Choroid plexus epithelial cell (primary cell): ENCODE data around the gene KDELR3.

ENCODE experiments used
- DNase-seq: peaks from one replicate; pipeline ENCODE4 v3.0.0-alpha.2; 2010; ENCODE audit warnings: low read depth
- H3K4me3 ChIP-seq: 2 replicates; pipeline ENCODE4 v1.5.1; 2011; ENCODE audit warnings: low read depth, mild to moderate bottlenecking, control low read depth, low read length, moderate library complexity
- CTCF ChIP-seq: conservative IDR thresholded peaks from 2 replicates; pipeline ENCODE4 v1.5.1; 2011; ENCODE audit warnings: low read depth, mild to moderate bottlenecking, control low read depth, inconsistent platforms, low read length, moderate library complexity

The KDELR3 gene

GRCh38 chr22:38444783-38445182 is 23.1 kb upstream of the KDELR3 start:
- DNase-seq = no peak
- no peak for TF ChIP-seq CTCF
- no peak overlapping the region for H3K4me3 ChIP-seq

- DNase-seq = no peak
- TF ChIP-seq CTCF = no peak
- H3K4me3 ChIP-seq = no peak overlapping the region
Observed at GRCh38 chr22:38446018-38446601, 21.8 kb upstream of the KDELR3 start.

- no peak overlapping the region for H3K4me3 ChIP-seq
- TF ChIP-seq CTCF = no peak
- no peak for DNase-seq
Observed at GRCh38 chr22:38448945-38449745, 18.8 kb upstream of the KDELR3 start.

- no peak overlapping the region for H3K4me3 ChIP-seq
- DNase-seq = no peak
- TF ChIP-seq CTCF = no peak
Observed at GRCh38 chr22:38449776-38450175, 18.1 kb upstream of the KDELR3 start.

- no peak overlapping the region for H3K4me3 ChIP-seq
- no peak for TF ChIP-seq CTCF
- DNase-seq = no peak
Observed at GRCh38 chr22:38450234-38450797, 17.6 kb upstream of the KDELR3 start.

- no peak overlapping the region for H3K4me3 ChIP-seq
- TF ChIP-seq CTCF = no peak
- no peak for DNase-seq
Observed at GRCh38 chr22:38451404-38451803, 16.5 kb upstream of the KDELR3 start.
